ENCODE results near the gene ZNF423. TPM values are rescaled to one million over a fixed set of nuclear protein-coding genes. Genes with fewer than 3 reads are reported as not detected.

ZNF423 gene
- total RNA-seq, 2 experiments from 2014 or later: not detected

DNA sequence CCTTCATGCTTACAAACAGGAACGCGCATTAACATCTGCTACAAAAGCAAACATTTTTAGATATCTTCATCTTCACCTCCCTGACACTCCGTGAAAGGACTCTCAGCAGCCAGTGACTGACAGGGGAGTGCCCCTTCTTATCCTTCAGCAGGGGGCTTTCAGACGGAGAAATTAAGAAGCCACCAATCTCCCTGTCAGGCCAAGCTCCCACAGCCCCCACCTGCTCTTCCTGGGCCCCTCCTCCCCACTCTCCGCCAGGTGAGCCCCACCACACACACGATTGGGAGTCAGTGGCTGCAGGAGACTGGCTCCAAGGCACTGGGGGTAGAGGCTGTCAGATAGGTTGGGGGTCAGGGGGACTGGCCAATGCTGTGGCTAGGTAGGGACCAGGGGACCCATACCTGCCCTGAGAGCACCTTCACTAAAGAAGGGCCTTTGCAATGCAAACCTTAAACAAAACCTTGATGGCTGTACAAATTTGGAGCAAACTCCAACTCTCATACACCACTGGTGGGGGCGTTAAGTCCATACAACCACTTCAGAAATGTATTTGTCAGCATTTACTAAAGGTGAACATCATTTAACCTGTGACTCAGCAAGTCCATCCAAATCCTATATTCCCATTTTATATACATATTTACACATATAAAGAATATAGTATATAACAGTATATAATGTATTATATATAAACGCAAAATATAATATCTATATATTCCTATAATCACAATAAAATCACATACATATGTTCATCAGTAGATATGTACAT is 232.2 kb downstream of the ZNF423 start:
- no peaks in the 10 kb centered on the region for H3K36me3 Mint-ChIP-seq
- intact Hi-C loops (cut with micrococcal nuclease): no loop called here
- CTCF ChIA-PET: no interaction called here
- POLR2A ChIA-PET: no interaction called here
- no peaks in the 10 kb centered on the region for H3K9me3 Mint-ChIP-seq
- no peak overlapping the region for H3K4me3 Mint-ChIP-seq
- H3K27ac Mint-ChIP-seq: no peak overlapping the region
- H3K4me1 Mint-ChIP-seq (ENCODE audit: low read depth): no peaks in the 10 kb centered on the region
- no peaks in the 10 kb centered on the region for H3K27me3 Mint-ChIP-seq
- DNase-seq: no peak

- Mint-ChIP-seq H3K9me3 (no peaks in the 10 kb centered on the region), H3K27ac (no peak overlapping the region), H3K4me3 (no peak overlapping the region), H3K27me3 (no peaks in the 10 kb centered on the region), H3K36me3 (no peaks in the 10 kb centered on the region), H3K4me1 (ENCODE audit: low read depth) (no peaks in the 10 kb centered on the region)
- ChIA-PET CTCF (no interaction called here), POLR2A (no interaction called here)
- intact Hi-C loops (cut with micrococcal nuclease): no loop called here
- DNase-seq: no peak
Observed at GRCh38 chr16:49622421-49623402, 233.2 kb downstream of the ZNF423 start.

- no peak for DNase-seq
- H3K36me3 Mint-ChIP-seq: no peaks in the 10 kb centered on the region
- H3K4me1 Mint-ChIP-seq (ENCODE audit: low read depth): no peaks in the 10 kb centered on the region
- no peak overlapping the region for H3K27ac Mint-ChIP-seq
- ChIA-PET POLR2A (no interaction called here), CTCF (no interaction called here)
- H3K27me3 Mint-ChIP-seq: no peaks in the 10 kb centered on the region
- no peaks in the 10 kb centered on the region for H3K9me3 Mint-ChIP-seq
- intact Hi-C loops (cut with micrococcal nuclease): no loop called here
- H3K4me3 Mint-ChIP-seq: no peak overlapping the region
Observed at GRCh38 chr16:49622084-49622390, 233.9 kb downstream of the ZNF423 start.

DNA sequence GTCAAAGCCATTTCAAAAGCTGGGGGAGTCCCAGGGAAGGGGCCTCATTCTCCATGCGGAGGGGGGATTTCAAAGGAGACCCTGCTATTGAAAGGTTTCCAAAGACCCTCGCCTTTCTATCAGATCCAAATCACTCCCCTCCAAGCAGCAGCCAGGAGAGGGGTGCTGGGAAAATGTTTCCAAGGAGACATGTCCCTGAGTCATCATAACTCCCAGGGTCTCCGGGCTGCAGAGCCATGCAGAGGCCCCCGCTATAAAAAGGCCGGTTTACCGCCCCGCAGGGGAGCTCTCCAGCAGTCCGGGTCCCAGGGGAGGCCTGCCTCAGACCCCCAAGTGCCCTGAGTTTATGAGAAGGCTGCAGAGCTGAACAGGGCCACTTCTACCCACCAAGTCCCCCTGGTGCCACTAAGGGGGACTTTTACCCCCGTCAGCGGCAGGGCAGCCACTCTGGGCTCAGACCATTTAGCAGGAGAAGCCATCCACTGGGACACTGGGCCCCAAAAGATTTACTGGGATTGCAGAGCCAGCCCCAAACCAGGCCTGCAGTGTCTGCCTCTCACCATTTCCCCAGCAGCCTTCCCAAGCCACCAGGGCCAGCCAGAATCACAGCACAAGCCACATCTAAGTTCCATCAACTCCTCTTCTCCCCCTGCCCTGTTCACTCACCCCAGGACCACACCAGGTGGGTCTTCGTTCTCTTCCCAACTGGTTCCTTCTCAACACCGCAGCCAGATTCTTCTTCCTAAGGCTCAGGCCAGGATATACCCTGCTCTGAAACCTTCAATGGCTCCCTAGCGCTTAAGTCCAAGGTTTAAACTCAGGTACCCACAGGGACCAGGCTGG is 234.4 kb downstream of the ZNF423 start:
- no peaks in the 10 kb centered on the region for H3K9me3 Mint-ChIP-seq
- no peak overlapping the region for H3K4me3 Mint-ChIP-seq
- no peaks in the 10 kb centered on the region for H3K27me3 Mint-ChIP-seq
- CTCF ChIA-PET: no interaction called here
- H3K27ac Mint-ChIP-seq: no peak overlapping the region
- POLR2A ChIA-PET: no interaction called here
- no peak for DNase-seq
- intact Hi-C loops (cut with micrococcal nuclease): no loop called here
- H3K36me3 Mint-ChIP-seq: no peaks in the 10 kb centered on the region
- H3K4me1 Mint-ChIP-seq (ENCODE audit: low read depth): no peaks in the 10 kb centered on the region

- Mint-ChIP-seq H3K4me3 (no peak overlapping the region), H3K27ac (no peak overlapping the region), H3K36me3 (no peaks in the 10 kb centered on the region), H3K27me3 (no peaks in the 10 kb centered on the region), H3K9me3 (no peaks in the 10 kb centered on the region), H3K4me1 (ENCODE audit: low read depth) (no peaks in the 10 kb centered on the region)
- POLR2A ChIA-PET: no interaction called here
- DNase-seq: no peak
- CTCF ChIA-PET: no interaction called here
- intact Hi-C loops (cut with micrococcal nuclease): no loop called here
Observed at GRCh38 chr16:49620869-49621240, 235.1 kb downstream of the ZNF423 start.

GRCh38 chr16:49620158-49620868 is 235.6 kb downstream of the ZNF423 start:
- Mint-ChIP-seq H3K9me3 (no peaks in the 10 kb centered on the region), H3K36me3 (no peaks in the 10 kb centered on the region), H3K27me3 (no peaks in the 10 kb centered on the region), H3K4me1 (ENCODE audit: low read depth) (no peaks in the 10 kb centered on the region), H3K4me3 (no peak overlapping the region), H3K27ac (no peak overlapping the region)
- intact Hi-C loops (cut with micrococcal nuclease): no loop called here
- ChIA-PET CTCF (no interaction called here), POLR2A (no interaction called here)
- no peak for DNase-seq

DNA sequence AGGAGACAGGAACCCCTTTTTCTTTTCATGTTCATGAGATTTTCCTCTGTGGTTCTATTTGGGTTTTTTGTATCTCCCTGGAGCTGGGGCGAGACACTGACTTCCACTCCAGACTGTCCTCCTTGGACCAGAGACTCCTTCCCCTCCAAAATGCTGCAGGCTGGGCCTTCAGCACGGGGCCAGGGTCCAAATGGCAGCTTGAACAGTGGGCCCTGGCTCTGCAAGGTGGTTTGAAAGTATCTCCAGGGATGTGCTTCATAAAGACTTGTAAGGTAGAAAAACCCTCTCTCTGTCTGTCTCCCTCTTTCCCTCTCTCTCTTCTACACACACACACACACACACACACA is 236.1 kb downstream of the ZNF423 start:
- H3K36me3 Mint-ChIP-seq: no peaks in the 10 kb centered on the region
- H3K4me3 Mint-ChIP-seq: no peak overlapping the region
- no peaks in the 10 kb centered on the region for H3K27me3 Mint-ChIP-seq
- H3K9me3 Mint-ChIP-seq: no peaks in the 10 kb centered on the region
- intact Hi-C loops (cut with micrococcal nuclease): no loop called here
- DNase-seq: no peak
- POLR2A ChIA-PET: no interaction called here
- no peak overlapping the region for H3K27ac Mint-ChIP-seq
- H3K4me1 Mint-ChIP-seq (ENCODE audit: low read depth): no peaks in the 10 kb centered on the region
- CTCF ChIA-PET: no interaction called here

GRCh38 chr16:49618955-49619354 is 237.0 kb downstream of the ZNF423 start:
- no peaks in the 10 kb centered on the region for H3K4me1 Mint-ChIP-seq (ENCODE audit: low read depth)
- H3K27ac Mint-ChIP-seq: no peak overlapping the region
- no peaks in the 10 kb centered on the region for H3K36me3 Mint-ChIP-seq
- DNase-seq: no peak
- POLR2A ChIA-PET: no interaction called here
- no peaks in the 10 kb centered on the region for H3K27me3 Mint-ChIP-seq
- intact Hi-C loops (cut with micrococcal nuclease): no loop called here
- CTCF ChIA-PET: no interaction called here
- H3K4me3 Mint-ChIP-seq: no peak overlapping the region
- H3K9me3 Mint-ChIP-seq: no peaks in the 10 kb centered on the region

GRCh38 chr16:49617710-49618330 is 238.1 kb downstream of the ZNF423 start:
- Mint-ChIP-seq H3K27me3 (no peaks in the 10 kb centered on the region), H3K9me3 (no peaks in the 10 kb centered on the region)
- no peak for DNase-seq

DNA sequence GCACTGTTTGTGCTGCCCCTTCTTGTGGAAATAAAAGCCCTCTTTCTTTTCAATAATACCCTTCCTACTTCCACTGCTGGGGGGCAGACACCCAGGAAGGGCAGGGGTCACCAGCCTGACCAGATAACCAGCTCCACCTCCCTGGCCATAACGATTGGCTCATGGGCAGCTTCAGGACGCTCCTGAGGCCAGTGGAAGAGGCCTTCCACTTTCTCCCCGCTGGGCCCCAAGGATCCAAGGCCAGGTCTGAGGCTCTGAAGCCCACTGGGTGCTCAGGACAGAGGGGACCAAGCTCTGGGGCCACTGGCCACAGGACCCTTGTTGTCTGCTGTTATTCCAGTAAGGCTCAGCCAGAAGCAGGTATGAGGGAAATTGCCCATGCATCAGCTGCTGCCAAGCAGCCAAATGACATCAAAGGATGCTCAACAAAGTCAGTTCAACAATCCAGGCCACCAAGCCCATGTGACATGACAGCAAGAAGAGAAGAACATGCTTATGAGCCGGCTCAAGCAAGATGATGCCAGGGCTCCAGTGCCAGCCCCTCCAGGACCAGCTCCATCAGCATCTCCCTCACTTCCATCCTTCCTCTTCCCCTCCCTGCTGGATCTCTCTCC is 238.8 kb downstream of the ZNF423 start:
- H3K9me3 Mint-ChIP-seq: no peaks in the 10 kb centered on the region
- CTCF ChIA-PET: no interaction called here
- intact Hi-C loops (cut with micrococcal nuclease): no loop called here

More at GRCh38 chr16:49617710-49618330, 238.1 kb downstream of the ZNF423 start:
- H3K4me3 Mint-ChIP-seq: no peak overlapping the region
- POLR2A ChIA-PET: no interaction called here
- intact Hi-C loops (cut with micrococcal nuclease): no loop called here
- H3K4me1 Mint-ChIP-seq (ENCODE audit: low read depth): no peaks in the 10 kb centered on the region
- no peak overlapping the region for H3K27ac Mint-ChIP-seq
- CTCF ChIA-PET: no interaction called here
- H3K36me3 Mint-ChIP-seq: no peaks in the 10 kb centered on the region

DNA sequence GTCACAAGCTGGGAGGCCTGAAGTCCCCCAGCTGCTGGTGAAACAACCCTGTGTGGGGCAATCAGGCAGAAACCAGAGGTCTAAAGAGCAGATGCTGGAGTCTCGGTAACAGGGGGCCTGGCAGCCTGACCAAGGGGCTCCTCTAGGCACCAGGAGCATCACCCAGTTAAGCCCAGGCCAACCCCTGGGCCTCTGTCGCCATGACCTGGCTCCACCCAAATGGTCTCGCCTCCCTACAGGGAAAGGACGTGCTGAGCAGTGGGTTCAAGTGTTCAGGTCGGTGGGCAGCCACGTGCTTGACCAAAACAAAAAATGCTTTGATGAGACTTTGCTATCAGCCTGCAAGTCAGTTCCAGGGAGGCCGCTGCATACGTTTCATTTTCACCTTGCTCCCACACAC is 240.3 kb downstream of the ZNF423 start:
- ChIA-PET POLR2A (no interaction called here), CTCF (no interaction called here)
- intact Hi-C loops (cut with micrococcal nuclease): no loop called here
- no peak for DNase-seq
- H3K4me3 Mint-ChIP-seq: no peak overlapping the region
- H3K4me1 Mint-ChIP-seq (ENCODE audit: low read depth): no peaks in the 10 kb centered on the region
- H3K9me3 Mint-ChIP-seq: no peaks in the 10 kb centered on the region
- peaks cover 4% of the 10 kb centered on the region for H3K27me3 Mint-ChIP-seq
- no peaks in the 10 kb centered on the region for H3K36me3 Mint-ChIP-seq
- H3K27ac Mint-ChIP-seq: no peak overlapping the region

More for the DNA sequence above, 238.8 kb downstream of the ZNF423 start:
- no peak overlapping the region for H3K27ac Mint-ChIP-seq
- no peaks in the 10 kb centered on the region for H3K36me3 Mint-ChIP-seq
- POLR2A ChIA-PET: no interaction called here
- DNase-seq: no peak
- no peak overlapping the region for H3K4me3 Mint-ChIP-seq
- H3K4me1 Mint-ChIP-seq (ENCODE audit: low read depth): no peaks in the 10 kb centered on the region
- no peaks in the 10 kb centered on the region for H3K27me3 Mint-ChIP-seq

Measured in activated CD4-positive, alpha-beta memory T cell treated with anti-CD3 and anti-CD28 coated beads for 36 hours (primary cell).